ENCODE data around the gene IGSF1. TPM values are rescaled to one million over a fixed set of nuclear protein-coding genes. Genes with fewer than 3 reads are reported as not detected.

IGSF1 gene
- total and polyA plus RNA-seq, 9 of the 15 experiments (the other 6 are each of a cell fraction or from before 2014, with no cell fraction given), result 0.33 to 1.5 (median 1.0) TPM

- Histone ChIP-seq H3K4me1 (replicated peaks in 1 of 2; ENCODE audit: control insufficient read depth in 2 of 2, insufficient read depth in 2 of 2, low read length in 2 of 2) (no peaks in the 10 kb centered on the region), H3K27me3 (ENCODE audit: control insufficient read depth in 2 of 2, insufficient read depth in 2 of 2, low read length in 2 of 2) (no peaks in the 10 kb centered on the region), H4K20me1 (replicated peaks; ENCODE audit: control insufficient read depth, insufficient read depth, low read length) (no peaks in the 10 kb centered on the region; the same call in 1 of the 2 replicates), H2AFZ (ENCODE audit: low read depth, low read length) (no peak overlapping the region), H3K36me3 (ENCODE audit: control insufficient read depth, insufficient read depth, low read length) (no peaks in the 10 kb centered on the region), H3K9me3 (replicated peaks; ENCODE audit: control insufficient read depth, insufficient read depth, low read depth, low read length) (no peaks in the 10 kb centered on the region), H3K4me2 (ENCODE audit: insufficient read depth, low read length) (no peak overlapping the region), H3K27ac (ENCODE audit: extremely low read depth, low read depth, low read length) (no peak overlapping the region), H3K9ac (ENCODE audit: insufficient read depth in 1 of 2, low read depth in 2 of 2, low read length in 2 of 2) (no peak overlapping the region), H3K79me2 (ENCODE audit: control insufficient read depth, insufficient read depth, low read length) (no peaks in the 10 kb centered on the region), H3K4me3 (no peak overlapping the region), H3K9me1 (ENCODE audit: control insufficient read depth, insufficient read depth, low read length) (no peaks in the 10 kb centered on the region)
- POLR2A ChIA-PET, result no interaction called here
- WGBS (ENCODE audit: insufficient coverage, low coverage, missing lambda C conversion rate), result 48% methylated on average over 7 of the region's 7 CpGs
- ATAC-seq, result no peak
- DNase-seq (ENCODE audit: extremely low read depth in 1 of 4, low spot score in 3 of 4), result no peak
- intact Hi-C loops (cut with micrococcal nuclease) (loop anchor here (5.0 to 10.0 kb wide), 2 partner anchors 68 to 100 kb away; no protein-coding TSS in a partner anchor), in situ Hi-C loops (cut with MboI) (no loop called here)
- FAIRE-seq, result no peak
- BruUV-seq (replicated peaks), result no TSS peak
- CTCF ChIA-PET (ENCODE audit: low intra/inter-chr PET ratio), result no interaction called here
- TF ChIP-seq RUNX1 (IDR thresholded peaks at IDR 0.05; ENCODE audit: low read depth), result no peak
- TF ChIP-seq ZNF165 (CRISPR knock-in tag; IDR thresholded peaks at IDR 0.05; ENCODE audit: borderline replicate concordance), result no peak
- no peak for TF ChIP-seq NFIX (CRISPR knock-in tag; IDR thresholded peaks at IDR 0.05; ENCODE audit: low read depth)
- no peak for TF ChIP-seq ZNF449 (CRISPR knock-in tag; IDR thresholded peaks at IDR 0.05)
- no peak for TF ChIP-seq ZBTB49 (CRISPR knock-in tag; IDR thresholded peaks at IDR 0.05; ENCODE audit: borderline replicate concordance)
- no peak for TF ChIP-seq SMARCC2 (IDR thresholded peaks at IDR 0.05; ENCODE audit: low read depth)
- no peak for TF ChIP-seq ZNF76 (CRISPR knock-in tag; IDR thresholded peaks at IDR 0.05; ENCODE audit: borderline replicate concordance)
- no peak for TF ChIP-seq MTA1 (IDR thresholded peaks at IDR 0.05; ENCODE audit: borderline replicate concordance)
- no peak for TF ChIP-seq EWSR1 (IDR thresholded peaks at IDR 0.05; ENCODE audit: borderline replicate concordance, low read depth, partially characterized antibody)
- TF ChIP-seq NR2C1 (IDR thresholded peaks at IDR 0.05), result no peak
- TF ChIP-seq NR2C1 (tag; IDR thresholded peaks at IDR 0.05), result no peak
- no peak for TF ChIP-seq AFF4 (CRISPR knock-in tag; IDR thresholded peaks at IDR 0.05)
- TF ChIP-seq DACH1 (IDR thresholded peaks at IDR 0.05; ENCODE audit: partially characterized antibody), result no peak
- no peak for TF ChIP-seq KDM2B (CRISPR knock-in tag; IDR thresholded peaks at IDR 0.05)
- TF ChIP-seq POLR2G (IDR thresholded peaks at IDR 0.05; ENCODE audit: low read depth, low read length), result no peak
- no peak for TF ChIP-seq RFX1 (IDR thresholded peaks at IDR 0.05)
- no peak for TF ChIP-seq PHTF2 (CRISPR knock-in tag; IDR thresholded peaks at IDR 0.05)
Observed at GRCh38 chrX:131264665-131265064, 24.4 kb downstream of the IGSF1 start.

Data from K562 (cell line).